Lower leg skin (tissue), 4 donors: Measurements from ENCODE around the gene LRP3. TPM values are rescaled to one million over a fixed set of nuclear protein-coding genes. Genes with fewer than 3 reads are reported as not detected.
A peak's percentile ranks its signal among the peaks of the same experiment; 100 is the strongest.

Experiments
- DNase-seq, 2 donors: peaks; one replicate each; pipeline ENCODE4 v3.0.0-alpha.2; 2019; ENCODE audit warnings: low spot score in 2 of 2
- H3K4me3 ChIP-seq: fragments of 200-600 bp; sonication (generic); 2 replicates; pipeline ENCODE4 v1.5.1; 2017; ENCODE audit warnings: mild to moderate bottlenecking, low read depth; ENCODE audit not compliant: poor library complexity, severe bottlenecking
- POLR2A ChIP-seq, 2 donors: fragments of 450-650 bp; IDR thresholded peaks; one replicate each; pipeline ENCODE4 v1.6.1; 2016 to 2017; ENCODE audit warnings: antibody characterized with exemption in 2 of 2, mild to moderate bottlenecking in 1 of 2, moderate library complexity in 1 of 2
- WGBS, 2 donors: methylation state at CpG; one replicate each; pipeline ENCODE4 v1.1.5; 2018; 5-methylcytosine and 5-hydroxymethylcytosine counted together
- intact Hi-C: fragments of 100-400 bp; cut with DNase I; formaldehyde crosslinking; loops from one replicate; pipeline ENCODE4 v1.15.0; 2023; ENCODE audit warnings: low total_unique reads
- total RNA-seq, 4 donors: library from RNA; depleted of rRNA; stranded (reverse); fragments of >200 nt; gene quantifications; one replicate each; pipeline ENCODE4 v1.1.0, GENCODE V29; 2016
- TF ChIP-seq, protein P1 (sequence below), 3 donors: fragments of 450-650 bp; IDR thresholded peaks; one replicate each; pipeline ENCODE4 v1.5.1; 2016; ENCODE audit warnings: antibody characterized with exemption in 3 of 3, mild to moderate bottlenecking in 3 of 3, moderate library complexity in 2 of 3

LRP3 gene
- total RNA-seq, 4 donors from 2014 or later, result 9.4 to 27.4 (median 18.0) TPM

DNA sequence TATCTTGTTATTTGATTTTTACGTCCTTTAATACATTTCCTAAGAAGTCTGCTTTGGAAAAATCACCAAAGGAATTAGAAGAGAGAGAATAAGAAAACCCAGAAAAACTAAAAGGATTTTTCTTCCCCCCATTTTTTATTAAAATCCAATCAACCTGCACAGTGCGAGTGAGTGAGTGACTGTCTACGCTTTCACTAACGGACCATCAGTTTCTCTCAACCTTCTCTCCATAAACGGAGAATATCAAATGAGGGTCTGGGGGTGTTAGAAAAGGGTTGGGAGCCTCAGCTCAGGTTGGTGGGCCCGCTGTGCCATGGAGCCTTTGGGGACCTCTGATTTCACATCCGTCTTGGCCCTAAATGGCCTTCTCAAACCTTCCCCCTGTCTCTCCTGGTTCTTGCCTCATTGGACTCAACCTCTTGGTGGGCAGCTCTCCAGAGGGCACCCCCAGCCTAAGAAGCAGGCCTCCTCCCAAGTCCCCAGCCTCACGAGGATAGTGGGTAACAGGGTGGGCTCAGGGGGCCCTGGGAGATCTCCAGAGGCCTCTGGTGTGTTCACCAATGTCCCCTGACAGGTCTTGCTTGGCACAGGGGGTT lies 763 bp upstream of the LRP3 start:
- no peak for TF ChIP-seq POLR2A (IDR thresholded peaks at IDR 0.05)
- TF ChIP-seq, protein P1, sequence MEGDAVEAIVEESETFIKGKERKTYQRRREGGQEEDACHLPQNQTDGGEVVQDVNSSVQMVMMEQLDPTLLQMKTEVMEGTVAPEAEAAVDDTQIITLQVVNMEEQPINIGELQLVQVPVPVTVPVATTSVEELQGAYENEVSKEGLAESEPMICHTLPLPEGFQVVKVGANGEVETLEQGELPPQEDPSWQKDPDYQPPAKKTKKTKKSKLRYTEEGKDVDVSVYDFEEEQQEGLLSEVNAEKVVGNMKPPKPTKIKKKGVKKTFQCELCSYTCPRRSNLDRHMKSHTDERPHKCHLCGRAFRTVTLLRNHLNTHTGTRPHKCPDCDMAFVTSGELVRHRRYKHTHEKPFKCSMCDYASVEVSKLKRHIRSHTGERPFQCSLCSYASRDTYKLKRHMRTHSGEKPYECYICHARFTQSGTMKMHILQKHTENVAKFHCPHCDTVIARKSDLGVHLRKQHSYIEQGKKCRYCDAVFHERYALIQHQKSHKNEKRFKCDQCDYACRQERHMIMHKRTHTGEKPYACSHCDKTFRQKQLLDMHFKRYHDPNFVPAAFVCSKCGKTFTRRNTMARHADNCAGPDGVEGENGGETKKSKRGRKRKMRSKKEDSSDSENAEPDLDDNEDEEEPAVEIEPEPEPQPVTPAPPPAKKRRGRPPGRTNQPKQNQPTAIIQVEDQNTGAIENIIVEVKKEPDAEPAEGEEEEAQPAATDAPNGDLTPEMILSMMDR (IDR thresholded peaks at IDR 0.05), result no peak
- intact Hi-C loops, result no loop called here
- DNase-seq, result no peak
- WGBS, 2 donors, result 81 to 83% methylated on average over 8 of the region's 8 CpGs
- H3K4me3 ChIP-seq, result no peak overlapping the region

DNA sequence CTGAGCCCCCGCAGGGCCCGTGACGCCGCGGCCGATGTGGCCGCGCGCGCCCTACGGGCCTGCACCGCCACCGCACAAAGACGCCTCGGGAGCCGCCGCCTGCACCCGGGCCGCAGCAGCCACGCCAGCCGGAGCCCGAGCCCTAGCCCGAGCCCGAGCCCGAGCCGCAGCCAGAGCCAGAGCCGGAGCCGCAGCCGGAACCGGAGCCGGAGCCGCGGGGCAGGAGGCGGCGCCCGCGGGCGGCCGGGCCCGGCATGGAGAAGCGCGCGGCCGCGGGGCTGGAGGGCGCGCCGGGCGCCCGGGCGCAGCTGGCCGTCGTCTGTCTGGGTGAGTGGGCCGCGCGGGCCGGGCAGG lies 379 bp downstream of the LRP3 start:
- 1% methylated on average over 21 of the region's 57 CpGs; no CpG with 5 or more reads in 1 of the 2 donors for WGBS, 2 donors
- TF ChIP-seq, protein P1 (IDR thresholded peaks at IDR 0.05), result no peak
- no peak for TF ChIP-seq POLR2A (IDR thresholded peaks at IDR 0.05)
- DNase-seq, result no peak
- intact Hi-C loops, result no loop called here
- peak overlapping the region; percentile 55 for H3K4me3 ChIP-seq

DNA sequence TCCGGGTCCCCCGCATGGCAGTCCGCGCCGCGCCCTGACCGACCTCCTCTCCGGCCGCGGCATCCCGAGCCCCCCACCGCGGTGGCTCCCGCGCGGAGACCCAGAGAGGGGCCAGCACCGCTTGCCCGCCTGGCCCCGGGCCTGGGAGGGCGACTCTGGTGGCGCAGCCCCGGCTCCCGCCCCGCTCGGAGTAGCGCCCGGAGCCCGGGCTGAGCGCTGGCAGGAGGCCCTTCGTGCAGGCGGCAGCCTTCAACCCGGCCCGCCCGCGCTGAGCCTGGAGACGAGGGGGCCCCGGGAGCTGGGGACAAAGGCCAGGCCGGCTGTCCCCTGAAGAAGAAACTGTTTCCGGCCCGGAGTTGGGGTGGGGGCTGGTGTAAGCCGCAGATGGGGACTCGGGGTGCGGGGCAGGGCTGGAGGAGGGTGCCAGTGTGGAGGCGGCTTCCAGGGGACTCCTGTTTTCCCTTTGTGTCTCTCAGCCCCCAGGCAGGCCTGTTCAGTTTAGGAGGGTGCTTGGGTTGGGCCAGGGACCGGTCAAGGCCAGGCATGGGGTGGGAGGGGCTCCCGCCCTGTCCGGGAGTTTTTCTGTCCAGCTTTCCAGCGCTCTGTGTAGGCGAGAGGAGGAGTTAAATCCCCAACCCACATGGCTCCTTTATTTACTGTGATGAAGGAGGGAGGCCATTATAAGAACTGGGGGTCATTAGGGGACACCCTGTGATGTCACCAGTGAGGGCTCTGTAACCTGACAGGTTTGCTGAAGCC lies 935 bp downstream of the LRP3 start:
- WGBS, 2 donors, result 1 to 12% methylated on average over 6 to 20 of the region's 49 CpGs
- intact Hi-C loops, result no loop called here
- TF ChIP-seq, protein P1 (IDR thresholded peaks at IDR 0.05), result no peak
- no peak for TF ChIP-seq POLR2A (IDR thresholded peaks at IDR 0.05)
- H3K4me3 ChIP-seq, result peak overlapping the region; percentile 55
- DNase-seq, result no peak

DNA sequence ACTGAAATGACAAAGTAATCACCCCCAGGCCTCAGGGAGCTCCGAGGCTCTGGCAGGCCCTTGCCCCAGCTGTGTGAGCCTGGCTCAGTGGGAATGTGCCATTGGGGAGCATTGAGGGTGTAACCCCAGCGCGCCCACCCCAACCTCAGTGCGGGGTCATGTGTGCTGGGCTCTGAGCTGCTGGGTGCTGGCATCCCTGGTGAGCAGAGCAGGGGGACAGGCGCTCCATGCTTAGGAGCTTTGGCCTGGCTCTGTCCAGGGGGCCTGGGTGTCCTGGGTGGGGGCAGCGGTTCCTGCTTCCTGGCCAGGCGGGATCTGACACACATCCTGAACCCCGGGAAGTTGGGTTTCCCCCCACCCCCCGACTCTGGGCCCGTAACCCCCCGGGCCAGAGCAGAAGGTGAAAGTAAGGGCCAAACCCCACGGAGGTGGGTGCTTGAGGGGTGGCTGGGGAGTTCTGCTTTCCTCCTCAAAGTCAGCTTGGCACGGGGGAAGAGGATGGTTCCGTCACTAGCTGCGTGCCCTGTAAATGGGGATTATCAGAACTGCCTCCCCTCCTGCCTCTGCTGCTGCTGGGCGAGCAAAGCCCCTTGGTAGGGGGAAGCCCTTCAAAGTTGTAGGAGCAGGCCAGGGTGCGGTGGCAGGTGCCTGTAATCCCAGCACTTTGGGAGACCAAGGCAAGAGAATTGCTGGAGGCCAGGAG lies 1.7 kb downstream of the LRP3 start:
- H3K4me3 ChIP-seq, result no peak overlapping the region
- DNase-seq, result no peak
- intact Hi-C loops, result no loop called here
- WGBS, 2 donors, result 74 to 77% methylated on average over 15 to 17 of the region's 17 CpGs
- TF ChIP-seq, protein P1 (IDR thresholded peaks at IDR 0.05), result no peak
- TF ChIP-seq POLR2A (IDR thresholded peaks at IDR 0.05), result no peak

GRCh38 chr19:33196446-33197193 lies 2.5 kb downstream of the LRP3 start:
- intact Hi-C loops, result no loop called here
- no peak for DNase-seq
- WGBS, 2 donors, result 95 to 96% methylated on average over 10 of the region's 10 CpGs
- no peak for TF ChIP-seq POLR2A (IDR thresholded peaks at IDR 0.05)
- TF ChIP-seq, protein P1 (IDR thresholded peaks at IDR 0.05), result no peak
- H3K4me3 ChIP-seq, result no peak overlapping the region
